Heart left ventricle (tissue), 16 donors: Measurements from ENCODE around the gene UNC45A. TPM values are rescaled to one million over a fixed set of nuclear protein-coding genes. Genes with fewer than 3 reads are reported as not detected.

Experiments
- ATAC-seq, 4 donors: fragments of 200-7000 bp; cut with Tn5 transposase; one replicate each; pipeline ENCODE4 v1.9.1; 2020 to 2022; ENCODE audit warnings: moderate library complexity in 4 of 4, mild to moderate bottlenecking in 3 of 4, moderate number of reproducible peaks in 1 of 4
- DNase-seq, 5 donors: peaks; one replicate each; pipeline ENCODE4 v3.0.0-alpha.2; 2020
- H3K27ac ChIP-seq, 12 donors: fragments of 200-600 bp; sonication (generic) in 4 of 12; one replicate each; pipeline versions ENCODE4 v1.5.0 to v1.8.0; 2016 to 2022; ENCODE audit warnings: mild to moderate bottlenecking in 2 of 12
- H3K27me3 ChIP-seq, 9 donors: fragments of 200-600 bp; sonication (generic) in 2 of 9; one replicate each; pipeline versions ENCODE4 v1.5.1 to v1.8.0; 2016 to 2022; ENCODE audit warnings: mild to moderate bottlenecking in 3 of 9
- H3K36me3 ChIP-seq, 9 donors: fragments of 200-600 bp; sonication (generic) in 2 of 9; one replicate each; pipeline versions ENCODE4 v1.5.0 to v1.8.0; 2018 to 2022; ENCODE audit warnings: mild to moderate bottlenecking in 2 of 9
- H3K4me1 ChIP-seq, 12 donors: fragments of 200-600 bp; sonication (generic) in 4 of 12; one replicate each; pipeline versions ENCODE4 v1.5.0 to v1.8.0; 2016 to 2022; ENCODE audit warnings: mild to moderate bottlenecking in 3 of 12
- H3K4me3 ChIP-seq, 12 donors: fragments of 200-600 bp; sonication (generic) in 4 of 12; one replicate each; pipeline versions ENCODE4 v1.5.0 to v1.8.0; 2017 to 2022; ENCODE audit warnings: mild to moderate bottlenecking in 9 of 12, moderate library complexity in 4 of 12
- H3K9me3 ChIP-seq, 12 donors: fragments of 200-600 bp; sonication (generic) in 4 of 12; one replicate each; pipeline versions ENCODE4 v1.5.0 to v1.8.0; 2016 to 2022; ENCODE audit warnings: mild to moderate bottlenecking in 1 of 12
- POLR2A ChIP-seq, 2 donors: fragments of 450-650 bp; IDR thresholded peaks; one replicate each; pipeline ENCODE4 v1.6.1; 2017; ENCODE audit warnings: antibody characterized with exemption in 2 of 2, mild to moderate bottlenecking in 2 of 2, moderate library complexity in 2 of 2
- WGBS, 4 donors: extraction: QIAGEN DNeasy Blood & Tissue Kit in 2 of 4; methylation state at CpG; one replicate each; pipeline versions ENCODE4 v1.1.5 to v1.1.7; 2013 to 2018; 5-methylcytosine and 5-hydroxymethylcytosine counted together
- intact Hi-C, 10 donors: fragments of 100-400 bp; cut with DNase I; formaldehyde crosslinking; loops; one replicate each; pipeline versions ENCODE4 v1.11.1 to v1.14.2; 2022
- polyA plus RNA-seq, 2 donors: library from polyadenylated mRNA; stranded (reverse); fragments of 200-250 nt; gene quantifications; one replicate each; pipeline ENCODE4 v1.2.3, GENCODE V29; 2013
- total RNA-seq, 9 donors: library from RNA; depleted of rRNA in 2 of 9; stranded (reverse); fragments of >200 nt in 2 of 9; fragmentation: NEBNext Ultra II Directional in 3 of 9; extraction: Animal tissue kit (Norgen Biotek cat#: 25700) in 3 of 9; gene quantifications; one replicate each; pipeline versions ENCODE4 v1.1.0 to v1.2.4, GENCODE V29; 2016 to 2023
- TF ChIP-seq, protein P1 (sequence below), 12 donors: fragments of 200-600 bp; sonication (generic) in 4 of 12; IDR thresholded peaks; one replicate each; pipeline versions ENCODE4 v1.5.0 to v1.8.0; 2018 to 2022; ENCODE audit warnings: antibody characterized with exemption in 12 of 12, mild to moderate bottlenecking in 5 of 12
- donor health status: ischemic (EF 13 %, LVEDD 7.1; RV severe dilation, severe dysfunction).
- donor health status: healthy with polysubstance abuse.
- donor health status: DM: no; HTN: yes; CAD: no.
- donor health status: DM: no; HTN: no; CAD: no.
- donor health status: ischemic (EF 25% LVEDD 6.9; RV normal size, moderate dysfunction).
- donor health status: ischemic (EF 25% LVEDD 5.7; RV mildly dilated, moderate dysfunction).
- donor health status: healthy.
- donor health status: DM: yes; HTN: yes; CAD: no.
- donor health status: ischemic (EF 35%, LVEDD 5.7; RV mildly dilated, moderate dysfunction).
- donor health status: nonischemic (EF 11% LVEDD 7.7; RV severe dilation, severe dysfunction).
- donor health status: DM: yes; HTN: yes; CAD: no.
- donor health status: PGD.
- donor health status: ischemic (EF 29% LVEDD 5.4; RV normal size, mild dysfunction).
- donor health status: nonischemic (EF 23%, LVEDD 6.1; RV moderate dilation, normal function).

The UNC45A gene
- total and polyA plus RNA-seq, 11 donors = 12.0 to 34.0 (median 21.9) TPM

DNA sequence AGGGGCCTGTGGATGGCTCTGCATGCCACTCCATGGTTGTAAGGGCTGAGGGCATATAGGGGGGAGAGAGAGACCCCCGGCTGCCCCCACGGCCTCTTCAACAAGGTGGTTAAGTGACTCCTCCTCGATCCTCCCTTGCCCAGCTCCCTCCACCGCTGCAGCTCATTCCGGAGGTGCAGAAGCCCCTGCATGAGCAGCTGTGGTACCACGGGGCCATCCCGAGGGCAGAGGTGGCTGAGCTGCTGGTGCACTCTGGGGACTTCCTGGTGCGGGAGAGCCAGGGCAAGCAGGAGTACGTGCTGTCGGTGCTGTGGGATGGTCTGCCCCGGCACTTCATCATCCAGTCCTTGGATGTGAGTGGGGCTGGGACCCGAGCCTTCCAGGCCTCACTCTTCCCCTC, 44.2 kb upstream of the UNC45A start:
- peaks cover 0 to 26% (median 14%) of the 10 kb centered on the region in 12 donors for H3K4me1 ChIP-seq
- peaks cover 6 to 95% (median 78%) of the 10 kb centered on the region in 9 donors for H3K36me3 ChIP-seq
- no peak overlapping the region for H3K4me3 ChIP-seq
- no peaks in the 10 kb centered on the region for H3K9me3 ChIP-seq
- no peak overlapping the region for H3K27ac ChIP-seq
- ATAC-seq = no peak
- WGBS, 4 donors = 71 to 93% (median 92%) methylated on average over 1 to 12 of the region's 12 CpGs
- H3K27me3 ChIP-seq = no peaks in the 10 kb centered on the region
- TF ChIP-seq, protein P1, sequence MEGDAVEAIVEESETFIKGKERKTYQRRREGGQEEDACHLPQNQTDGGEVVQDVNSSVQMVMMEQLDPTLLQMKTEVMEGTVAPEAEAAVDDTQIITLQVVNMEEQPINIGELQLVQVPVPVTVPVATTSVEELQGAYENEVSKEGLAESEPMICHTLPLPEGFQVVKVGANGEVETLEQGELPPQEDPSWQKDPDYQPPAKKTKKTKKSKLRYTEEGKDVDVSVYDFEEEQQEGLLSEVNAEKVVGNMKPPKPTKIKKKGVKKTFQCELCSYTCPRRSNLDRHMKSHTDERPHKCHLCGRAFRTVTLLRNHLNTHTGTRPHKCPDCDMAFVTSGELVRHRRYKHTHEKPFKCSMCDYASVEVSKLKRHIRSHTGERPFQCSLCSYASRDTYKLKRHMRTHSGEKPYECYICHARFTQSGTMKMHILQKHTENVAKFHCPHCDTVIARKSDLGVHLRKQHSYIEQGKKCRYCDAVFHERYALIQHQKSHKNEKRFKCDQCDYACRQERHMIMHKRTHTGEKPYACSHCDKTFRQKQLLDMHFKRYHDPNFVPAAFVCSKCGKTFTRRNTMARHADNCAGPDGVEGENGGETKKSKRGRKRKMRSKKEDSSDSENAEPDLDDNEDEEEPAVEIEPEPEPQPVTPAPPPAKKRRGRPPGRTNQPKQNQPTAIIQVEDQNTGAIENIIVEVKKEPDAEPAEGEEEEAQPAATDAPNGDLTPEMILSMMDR (IDR thresholded peaks at IDR 0.05) = no peak
- TF ChIP-seq POLR2A (IDR thresholded peaks at IDR 0.05) = no peak
- intact Hi-C loops = no loop called here
- DNase-seq = peak in 1 of 5 donors; percentile 46

DNA sequence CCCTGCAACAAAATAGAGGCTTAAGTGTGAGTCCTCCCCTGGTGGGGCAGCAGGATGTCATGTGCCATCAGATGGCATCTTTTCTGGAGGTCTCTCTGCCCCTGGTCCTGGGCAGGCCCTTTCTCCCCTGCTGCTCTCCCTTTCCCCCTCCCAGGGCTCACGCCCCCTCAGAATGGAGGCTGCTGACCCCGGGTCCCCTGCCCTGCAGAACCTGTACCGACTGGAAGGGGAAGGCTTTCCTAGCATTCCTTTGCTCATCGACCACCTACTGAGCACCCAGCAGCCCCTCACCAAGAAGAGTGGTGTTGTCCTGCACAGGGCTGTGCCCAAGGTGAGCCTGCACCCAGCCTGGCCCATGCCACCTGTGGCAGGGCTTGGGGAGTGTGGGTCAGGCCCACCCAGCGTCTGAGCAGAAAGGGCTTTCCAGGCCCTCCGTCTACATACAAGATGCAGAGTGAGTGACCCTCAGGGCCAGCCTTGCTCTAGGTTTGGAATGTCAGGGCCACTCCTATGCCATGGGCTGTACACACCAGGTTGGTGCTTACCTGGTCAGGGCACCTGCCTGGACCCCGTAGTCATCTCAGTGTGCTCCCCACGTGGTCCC, 43.6 kb upstream of the UNC45A start:
- 91 to 92% (median 91%) methylated on average over 8 of the region's 8 CpGs for WGBS, 4 donors
- no peaks in the 10 kb centered on the region for H3K9me3 ChIP-seq
- no peak overlapping the region for H3K27ac ChIP-seq
- ATAC-seq (no peak), DNase-seq (no peak)
- H3K36me3 ChIP-seq = peaks cover 6 to 98% (median 84%) of the 10 kb centered on the region in 9 donors
- peaks cover 0 to 20% (median 9%) of the 10 kb centered on the region in 12 donors for H3K4me1 ChIP-seq
- no peaks in the 10 kb centered on the region for H3K27me3 ChIP-seq
- intact Hi-C loops = no loop called here
- TF ChIP-seq, protein P1 (IDR thresholded peaks at IDR 0.05) = no peak
- TF ChIP-seq POLR2A (IDR thresholded peaks at IDR 0.05) = no peak
- no peak overlapping the region for H3K4me3 ChIP-seq

DNA sequence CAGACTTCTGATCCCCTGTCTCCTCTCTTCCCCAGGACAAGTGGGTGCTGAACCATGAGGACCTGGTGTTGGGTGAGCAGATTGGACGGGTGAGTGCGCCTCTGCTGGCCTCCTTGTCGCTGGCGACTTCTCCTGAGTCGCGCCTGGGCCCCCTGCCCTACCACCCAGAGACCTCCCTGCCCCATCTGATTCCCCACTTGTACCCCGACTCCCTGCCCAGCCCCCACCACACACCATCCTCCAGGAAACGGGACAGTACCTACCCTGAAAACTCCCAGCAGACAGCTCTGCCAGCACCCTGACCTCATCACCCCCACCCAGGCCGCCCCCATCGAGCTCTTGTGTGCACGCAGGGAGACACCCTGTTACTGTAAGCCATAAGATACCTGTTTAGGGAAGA, 43.1 kb upstream of the UNC45A start:
- Histone ChIP-seq H3K36me3 (peaks cover 6 to 94% (median 82%) of the 10 kb centered on the region in 9 donors), H3K4me1 (peaks cover 0 to 15% (median 3%) of the 10 kb centered on the region in 12 donors), H3K27me3 (no peaks in the 10 kb centered on the region), H3K27ac (no peak overlapping the region), H3K9me3 (no peaks in the 10 kb centered on the region), H3K4me3 (no peak overlapping the region)
- WGBS, 4 donors = 93 to 96% (median 95%) methylated on average over 11 of the region's 11 CpGs
- DNase-seq = peak in 1 of 5 donors; percentile 31
- TF ChIP-seq POLR2A (IDR thresholded peaks at IDR 0.05) = no peak
- TF ChIP-seq, protein P1 (IDR thresholded peaks at IDR 0.05) = no peak
- ATAC-seq = no peak
- intact Hi-C loops = no loop called here

DNA sequence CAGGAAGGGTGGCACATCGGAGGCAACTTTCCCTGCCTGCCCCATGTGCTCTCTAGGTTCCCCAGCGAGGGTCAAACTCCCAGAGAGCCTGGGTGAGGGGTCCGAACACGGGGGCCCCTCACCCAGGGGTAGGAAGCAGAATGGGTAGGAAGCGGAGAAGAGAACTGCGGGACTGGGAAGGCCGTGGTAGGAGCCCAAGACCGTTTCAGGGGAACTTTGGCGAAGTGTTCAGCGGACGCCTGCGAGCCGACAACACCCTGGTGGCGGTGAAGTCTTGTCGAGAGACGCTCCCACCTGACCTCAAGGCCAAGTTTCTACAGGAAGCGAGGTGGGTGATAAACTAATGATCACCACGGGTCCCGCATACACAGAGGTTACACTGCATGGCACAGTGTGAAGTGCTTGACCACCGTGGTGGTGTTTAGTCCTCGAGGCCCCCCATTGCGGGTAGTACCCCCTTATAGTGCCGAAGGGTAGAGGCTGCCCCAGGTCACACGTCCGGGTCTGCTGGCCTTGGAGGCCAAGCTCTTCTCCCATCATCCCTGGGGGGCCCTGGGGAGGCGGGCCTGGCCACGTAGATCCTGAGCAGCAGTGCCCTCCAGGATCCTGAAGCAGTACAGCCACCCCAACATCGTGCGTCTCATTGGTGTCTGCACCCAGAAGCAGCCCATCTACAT, 42.4 kb upstream of the UNC45A start:
- intact Hi-C loops = no loop called here
- ATAC-seq (no peak), DNase-seq (peak in 1 of 5 donors; percentile 61)
- H3K27ac ChIP-seq = no peak overlapping the region
- H3K9me3 ChIP-seq = no peaks in the 10 kb centered on the region
- peaks cover 0 to 8% (median 0%) of the 10 kb centered on the region in 12 donors for H3K4me1 ChIP-seq
- no peaks in the 10 kb centered on the region for H3K27me3 ChIP-seq
- peaks cover 6 to 88% (median 76%) of the 10 kb centered on the region in 9 donors for H3K36me3 ChIP-seq
- TF ChIP-seq, protein P1 (IDR thresholded peaks at IDR 0.05) = no peak
- no peak for TF ChIP-seq POLR2A (IDR thresholded peaks at IDR 0.05)
- no peak overlapping the region for H3K4me3 ChIP-seq
- WGBS, 4 donors = 93 to 95% (median 95%) methylated on average over 22 to 29 of the region's 29 CpGs
